ENCODE results near the gene PLA2G4E.

PLA2G4E gene

DNA sequence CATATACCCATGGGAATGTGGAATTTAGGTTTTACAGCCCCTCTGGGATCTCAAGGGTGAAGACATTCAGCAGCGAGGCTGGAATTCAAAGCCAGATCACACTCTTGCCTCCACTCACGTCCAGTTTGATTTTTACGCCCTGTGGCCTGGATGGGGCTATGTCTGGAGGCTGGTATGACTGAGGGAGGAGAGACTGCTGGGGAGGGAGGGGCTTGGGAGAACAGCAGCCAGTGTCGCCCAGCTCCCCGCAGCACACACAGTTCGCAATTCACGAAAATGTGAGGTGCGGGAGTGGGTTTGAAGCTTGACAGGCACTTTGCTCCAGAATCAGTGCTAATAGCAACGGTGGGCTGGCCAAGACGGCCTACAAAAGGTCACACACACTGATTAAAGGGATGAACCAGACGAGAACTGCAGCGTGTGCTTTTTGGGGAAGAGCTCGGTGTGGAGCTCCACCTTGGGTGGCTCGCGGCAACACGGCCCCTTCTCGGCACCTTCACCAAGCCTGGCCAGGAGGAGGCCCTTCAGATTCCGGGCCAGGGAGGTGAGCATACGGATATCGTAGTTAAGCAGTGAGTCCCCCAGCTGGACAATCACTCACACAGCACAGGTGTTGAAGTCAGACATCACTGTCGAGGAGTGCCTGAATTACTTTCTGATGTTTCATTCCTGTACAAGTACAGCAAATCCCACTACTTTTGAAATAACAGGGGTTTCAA lies 64.9 kb downstream of the PLA2G4E start:
- DNase-seq (ENCODE audit: low read depth in 2 of 2), result no peak

DNA sequence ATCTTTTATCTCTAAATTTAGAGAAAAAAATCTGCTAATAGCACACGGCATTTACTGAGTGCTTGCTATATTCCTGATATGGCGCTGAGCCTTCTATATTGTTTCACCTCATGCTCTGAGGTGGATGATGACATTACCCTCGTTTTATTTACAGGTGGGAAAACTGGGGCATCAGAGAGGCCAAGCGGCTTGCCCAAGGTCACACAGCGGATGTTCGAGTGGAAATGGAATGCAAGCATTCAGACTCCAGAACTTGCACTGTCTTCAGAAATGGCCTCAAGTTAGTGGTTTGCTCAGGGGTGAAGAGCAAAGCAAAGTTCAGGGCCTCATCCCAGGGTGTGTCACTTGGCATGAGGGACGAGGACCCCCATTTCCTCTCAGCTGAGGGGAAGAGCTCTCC lies 65.7 kb downstream of the PLA2G4E start:
- DNase-seq (ENCODE audit: low read depth in 2 of 2), result no peak

DNA sequence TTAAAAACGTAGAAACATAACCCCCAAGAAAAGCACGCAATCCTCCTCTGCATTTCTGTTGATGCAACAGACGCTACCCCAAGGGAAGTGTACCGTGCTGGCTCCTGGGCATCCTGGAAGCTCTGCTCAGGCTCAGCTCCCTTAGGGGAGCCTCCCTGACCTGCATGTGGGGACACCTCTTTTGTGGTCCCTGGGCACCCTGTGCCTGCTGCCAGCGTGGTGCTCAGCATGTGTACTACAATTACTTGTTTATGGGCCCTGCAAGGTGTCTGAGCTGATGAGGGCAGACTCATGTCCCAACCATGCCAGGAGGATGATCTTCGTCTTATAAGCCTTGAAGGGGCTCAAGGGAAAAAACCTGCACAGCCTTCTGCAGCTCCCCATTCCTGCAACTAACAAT lies 66.8 kb downstream of the PLA2G4E start:
- DNase-seq (ENCODE audit: low read depth in 2 of 2), result no peak

DNA sequence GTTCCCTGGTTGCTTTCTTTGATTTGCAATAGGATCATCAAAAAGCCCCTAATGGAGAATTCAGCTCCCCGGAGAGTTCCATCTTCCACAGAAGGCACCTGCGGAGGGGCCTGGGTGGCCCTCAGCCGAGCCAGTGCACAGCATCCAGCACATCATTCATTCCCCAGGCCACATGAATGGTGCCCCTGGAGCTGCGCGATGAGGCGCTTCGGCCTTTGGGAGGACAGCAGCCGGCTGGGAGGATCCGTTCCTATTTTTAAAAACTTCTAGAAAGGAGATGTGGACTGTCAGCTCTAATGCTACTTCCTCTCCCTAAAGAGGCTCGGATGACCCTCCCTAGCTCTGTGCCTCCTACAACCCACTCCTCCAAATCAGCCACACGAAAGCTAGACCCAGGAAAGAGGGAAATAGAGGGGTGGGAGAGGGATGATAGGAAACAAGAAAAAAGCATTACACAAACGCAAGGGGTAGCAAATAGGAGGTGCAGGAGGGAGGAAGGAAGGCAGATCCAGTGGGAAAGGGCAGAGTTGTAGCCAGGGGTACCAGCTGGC lies 68.8 kb downstream of the PLA2G4E start:
- no peak for DNase-seq (ENCODE audit: low read depth in 2 of 2)

DNA sequence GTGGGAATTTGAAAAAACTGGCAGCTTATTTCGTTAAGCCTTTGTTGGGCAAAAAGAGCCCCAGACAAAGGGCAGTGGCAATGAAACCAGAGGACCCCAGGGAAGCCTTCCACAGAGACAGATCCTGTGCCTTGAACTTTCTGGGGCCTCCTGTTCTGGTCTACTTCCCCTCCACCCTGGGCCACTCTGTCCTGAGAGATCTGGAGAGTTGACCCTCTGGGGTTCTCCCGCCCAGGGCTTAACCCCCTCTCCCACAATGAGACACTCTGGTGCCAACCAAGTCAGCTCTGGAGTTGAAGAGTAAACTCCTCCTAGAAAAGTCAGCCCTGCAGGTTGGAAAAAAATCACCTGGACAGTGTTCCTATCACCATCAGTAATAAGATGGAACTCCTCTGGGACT lies 69.3 kb downstream of the PLA2G4E start:
- no peak for DNase-seq (ENCODE audit: low read depth in 2 of 2)

DNA sequence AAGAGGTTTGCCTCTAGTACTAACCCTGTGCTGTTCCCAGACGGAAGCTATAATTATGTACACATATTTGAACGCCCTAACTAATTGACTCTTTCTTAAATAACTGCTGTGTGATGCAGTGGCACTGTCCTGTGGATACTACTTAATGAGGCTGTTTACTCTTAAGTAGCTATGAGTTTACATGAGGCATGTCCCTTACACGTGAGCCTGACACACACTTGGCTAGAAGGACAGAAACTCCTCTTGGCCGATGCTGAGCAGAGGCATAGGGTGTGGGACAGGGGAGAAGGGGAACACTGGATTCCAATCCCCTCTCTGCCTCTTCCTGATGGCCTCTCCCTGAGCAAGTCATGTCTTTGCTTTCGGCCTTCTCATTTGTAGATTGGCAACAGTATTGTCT lies 70.4 kb downstream of the PLA2G4E start:
- no peak for DNase-seq (ENCODE audit: low read depth in 2 of 2)

DNA sequence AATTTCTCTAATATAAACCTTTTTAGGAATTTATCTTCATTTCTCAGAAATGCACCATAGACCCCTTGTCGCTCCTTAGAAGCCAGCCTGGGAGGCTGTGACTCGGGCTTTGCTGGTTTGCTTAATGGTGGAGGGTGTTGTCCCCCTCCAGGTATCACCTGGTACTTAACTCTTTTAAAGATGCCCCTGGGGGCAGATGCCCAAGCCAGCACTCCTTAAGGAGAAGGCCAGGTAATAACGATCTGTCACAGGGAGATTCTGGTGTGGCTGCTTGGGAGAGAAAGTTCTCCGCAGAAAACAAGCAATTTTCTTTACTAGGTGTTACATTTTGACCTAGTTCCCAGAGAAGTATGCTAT lies 70.7 kb downstream of the PLA2G4E start:
- DNase-seq (ENCODE audit: low read depth in 2 of 2), result no peak

DNA sequence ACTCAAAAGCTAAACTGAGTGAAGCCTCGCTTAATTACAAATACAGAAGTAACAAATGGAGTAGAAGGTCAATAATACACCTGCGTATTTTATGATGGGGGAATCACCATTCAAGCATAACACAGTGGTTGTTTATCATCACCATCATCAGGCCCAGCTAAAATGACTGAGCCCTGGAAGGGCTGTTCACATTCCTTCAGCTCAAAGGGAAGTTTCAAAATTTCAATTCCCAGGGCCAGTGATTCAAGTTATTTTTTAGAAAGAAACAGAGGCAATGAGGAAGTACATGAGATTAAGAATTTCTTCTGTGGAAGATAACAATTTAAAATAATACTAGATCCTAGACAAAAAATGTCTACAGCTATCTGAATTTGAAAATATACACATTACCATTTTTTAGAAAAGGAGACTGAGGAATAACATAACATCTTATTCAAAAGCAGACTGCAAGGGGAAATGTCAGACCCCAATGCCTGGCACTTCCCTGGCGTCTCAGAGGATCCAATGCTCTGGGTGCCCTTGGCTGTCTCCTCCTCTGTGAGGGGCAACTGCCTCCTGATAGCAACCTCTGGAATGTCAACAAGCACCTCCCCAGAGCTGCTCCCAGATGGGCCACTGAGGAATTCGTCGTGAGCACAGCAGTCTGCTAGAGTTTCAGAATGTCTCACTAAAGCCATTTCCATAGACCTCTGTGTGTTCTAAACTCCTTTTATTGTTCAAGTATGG lies 71.3 kb downstream of the PLA2G4E start:
- no peak for DNase-seq (ENCODE audit: low read depth in 2 of 2)

DNA sequence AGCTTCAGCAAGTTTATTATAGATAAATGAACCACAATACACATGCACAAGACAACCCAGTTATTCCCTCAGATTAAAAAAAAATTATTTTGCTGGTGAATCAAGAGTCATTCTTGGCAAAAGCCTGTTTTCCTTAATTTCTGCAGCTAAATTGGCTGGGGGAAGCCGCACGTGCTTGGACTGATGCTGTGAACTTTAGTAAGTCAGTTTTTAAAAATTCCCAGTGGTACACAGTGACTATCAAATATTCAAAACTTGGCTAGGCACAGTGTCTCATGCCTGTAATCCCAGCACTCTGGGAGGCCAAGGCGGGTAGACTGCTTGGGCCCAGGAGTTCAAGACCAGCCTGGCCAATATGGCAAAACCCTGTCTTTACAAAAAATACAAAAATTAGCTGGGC lies 72.4 kb downstream of the PLA2G4E start:
- DNase-seq (ENCODE audit: low read depth in 2 of 2), result no peak

DNA sequence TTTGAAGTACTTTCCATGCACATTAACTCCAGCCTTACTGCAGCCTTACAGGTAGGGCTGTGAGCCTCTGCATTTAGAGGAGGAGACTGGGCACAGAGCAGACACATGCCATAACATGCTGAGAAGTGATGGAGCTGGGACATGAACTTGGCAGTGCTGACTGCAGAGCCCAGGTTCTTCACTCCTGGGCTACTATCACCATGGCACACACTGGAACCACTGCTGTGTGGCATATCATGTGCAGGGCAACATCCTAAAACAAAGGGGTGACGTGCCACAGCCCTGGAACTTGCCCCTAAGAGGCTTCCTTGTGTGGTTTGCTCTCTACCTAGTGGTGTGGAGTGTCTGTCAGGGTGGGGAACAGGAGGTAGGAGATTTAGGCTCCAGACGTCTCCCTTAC lies 73.9 kb downstream of the PLA2G4E start:
- no peak for DNase-seq (ENCODE audit: low read depth in 2 of 2)

DNA sequence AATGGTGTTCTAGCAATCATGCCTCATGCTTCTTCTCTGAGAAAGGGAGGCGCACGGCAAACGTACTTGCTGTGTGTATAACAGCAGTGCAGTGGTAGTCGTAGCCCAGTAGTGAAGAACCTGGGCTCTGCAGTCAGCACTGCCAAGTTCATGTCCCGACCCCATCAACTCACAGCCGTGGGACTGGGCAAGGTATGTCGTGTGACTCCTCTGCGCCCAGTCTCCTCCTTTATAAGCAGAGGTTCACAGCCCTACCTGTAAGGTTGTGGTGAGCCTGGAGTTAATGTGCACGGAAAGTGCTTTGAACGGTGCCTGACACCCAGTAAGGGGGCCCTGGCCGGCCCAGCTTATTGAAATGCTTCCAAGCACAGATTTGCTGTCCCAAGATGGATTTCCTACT lies 75.1 kb downstream of the PLA2G4E start:
- no peak for DNase-seq (ENCODE audit: low read depth in 2 of 2)

DNA sequence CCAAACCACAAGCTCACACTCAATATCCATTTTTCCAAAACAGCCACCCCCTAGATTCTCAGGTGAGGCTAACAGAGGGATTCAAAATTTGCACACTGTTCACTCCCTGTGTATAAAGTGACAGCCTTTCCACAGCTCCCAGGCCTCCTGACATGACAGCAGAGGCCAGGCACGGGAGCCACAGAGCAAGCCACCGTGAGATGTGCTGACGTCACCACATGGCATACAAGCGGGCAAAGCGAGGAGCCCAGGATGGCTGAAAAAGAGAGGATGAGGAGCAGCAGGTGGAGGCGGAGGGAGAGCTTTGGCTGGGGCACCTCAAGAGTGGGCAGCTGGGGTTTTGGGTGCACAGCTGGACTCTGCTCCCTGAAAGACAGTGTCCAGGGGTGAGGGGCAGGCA lies 75.6 kb downstream of the PLA2G4E start:
- DNase-seq (ENCODE audit: low read depth in 2 of 2), result no peak

DNA sequence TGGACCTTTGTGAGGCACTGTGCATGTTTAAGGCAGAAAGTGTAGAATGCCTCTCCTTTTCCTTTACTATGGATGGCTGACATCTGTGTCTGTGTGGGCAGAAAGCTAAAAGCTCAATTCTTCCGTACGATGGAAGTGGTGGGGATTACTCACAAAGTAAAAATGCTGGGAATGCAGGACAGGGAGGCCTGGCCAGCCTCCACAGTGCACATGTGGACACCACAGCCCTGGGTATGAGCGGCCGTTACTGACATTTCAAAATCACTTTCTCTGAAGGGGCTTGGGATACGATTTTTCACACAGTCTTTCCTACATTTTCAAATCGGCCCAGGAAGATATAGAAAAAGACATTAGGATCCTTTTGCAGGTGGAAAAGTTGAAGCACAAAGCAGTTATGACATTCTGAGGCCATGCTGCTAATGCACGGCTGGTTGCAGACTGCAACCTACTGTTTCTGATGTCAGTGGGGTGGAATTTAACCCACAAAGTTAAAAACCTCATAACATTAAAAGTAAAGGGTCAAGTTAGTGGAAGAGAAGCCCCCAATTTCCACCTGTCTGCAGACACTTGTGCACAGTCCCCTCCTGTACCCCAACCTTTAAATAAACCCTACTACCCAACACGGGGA lies 76.4 kb downstream of the PLA2G4E start:
- no peak for DNase-seq (ENCODE audit: low read depth in 2 of 2)

DNA sequence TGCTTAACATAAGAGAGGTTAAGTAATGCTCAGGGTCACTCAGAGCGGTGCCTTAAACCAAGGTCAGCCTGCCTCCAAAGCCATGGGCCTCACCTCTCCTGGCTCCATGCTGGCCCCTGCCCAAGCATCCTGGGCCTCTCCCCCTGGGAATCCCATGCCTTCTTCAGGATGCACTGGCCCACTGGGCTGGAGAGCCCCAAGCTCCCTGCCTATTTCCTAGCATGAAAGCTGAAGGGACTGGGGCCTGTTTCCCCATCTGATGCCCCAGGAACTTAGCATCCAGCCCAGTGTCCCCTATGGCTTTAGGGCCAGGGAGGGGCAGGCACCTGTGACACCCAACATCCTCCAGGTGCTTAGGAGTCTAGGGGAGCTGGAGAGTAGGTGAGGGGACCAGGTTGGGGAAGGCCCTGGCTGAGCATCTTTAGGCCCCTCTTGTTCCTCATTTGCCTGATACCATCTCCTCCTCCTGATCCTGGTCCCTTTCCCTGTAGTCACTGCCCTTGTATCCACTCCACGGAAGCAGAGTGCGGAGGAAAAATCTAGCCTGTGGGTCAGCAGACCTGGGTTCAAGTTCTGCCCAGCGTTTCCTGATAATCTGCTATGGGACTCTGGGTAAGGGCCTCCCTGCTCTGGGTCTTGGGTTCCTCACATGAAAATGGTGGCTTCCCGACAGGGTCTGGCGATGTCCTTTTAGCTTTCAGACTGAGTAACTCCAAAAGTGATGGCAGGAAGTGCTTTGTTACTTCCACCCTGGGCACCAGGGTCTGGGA lies 77.1 kb downstream of the PLA2G4E start:
- DNase-seq (ENCODE audit: low read depth in 2 of 2), result no peak

DNA sequence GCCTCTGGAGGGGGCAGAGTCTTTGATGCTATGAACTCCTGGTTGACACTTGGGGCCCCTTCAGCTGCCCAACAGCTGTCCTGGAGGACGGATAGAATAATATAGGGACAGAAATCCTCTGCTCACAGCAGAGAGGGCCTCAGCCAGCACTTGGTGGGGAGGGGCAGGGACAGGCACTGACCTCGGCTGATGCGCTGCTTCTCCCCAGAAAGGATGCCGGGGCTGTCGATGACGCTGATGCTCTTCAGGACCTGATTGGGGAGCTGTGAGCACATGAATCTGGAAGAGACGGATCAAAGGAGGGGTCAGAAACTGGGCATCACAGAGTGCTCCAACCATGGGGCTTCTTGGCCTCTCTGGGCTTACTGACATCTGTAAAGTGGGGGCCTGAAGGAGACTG lies 78.0 kb downstream of the PLA2G4E start:
- DNase-seq (ENCODE audit: low read depth in 2 of 2), result no peak

DNA sequence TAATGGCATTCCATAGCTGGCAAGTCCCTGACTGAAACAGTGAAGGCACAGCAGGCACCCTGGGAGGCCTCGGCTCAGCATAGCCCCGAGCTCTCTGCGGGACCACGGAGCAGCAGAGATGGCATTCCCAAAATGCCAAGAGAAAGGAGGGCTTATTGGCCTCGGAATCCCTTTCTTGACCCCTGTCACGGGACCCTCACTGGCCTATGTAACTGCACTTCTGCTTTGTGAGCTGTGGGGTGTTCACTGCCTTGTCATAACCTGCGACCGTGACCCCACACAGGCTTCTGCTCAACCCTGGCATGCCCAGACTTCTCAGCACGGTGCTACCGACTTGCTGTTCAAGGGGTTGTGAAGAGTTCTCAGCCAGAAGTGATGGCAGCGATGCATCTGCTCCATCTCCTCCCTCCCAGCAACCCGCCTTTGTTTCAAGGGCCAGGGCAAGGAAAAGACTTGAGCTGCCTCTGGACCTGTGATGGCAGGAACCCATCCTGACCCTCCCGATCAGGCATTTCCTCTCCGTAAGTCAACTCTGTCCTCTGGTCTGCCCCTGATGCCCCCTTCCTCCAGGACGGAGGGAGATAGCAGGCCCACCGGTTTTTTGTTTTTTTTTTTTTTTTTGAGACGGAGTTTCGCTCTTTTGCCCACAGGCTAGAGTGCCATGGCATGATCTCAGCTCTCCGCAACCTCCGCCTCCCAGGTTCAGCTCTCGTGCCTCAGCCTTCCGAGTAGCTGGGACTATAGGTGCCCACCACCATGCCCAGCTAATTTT lies 79.0 kb downstream of the PLA2G4E start:
- no peak for DNase-seq (ENCODE audit: low read depth in 2 of 2)

DNA sequence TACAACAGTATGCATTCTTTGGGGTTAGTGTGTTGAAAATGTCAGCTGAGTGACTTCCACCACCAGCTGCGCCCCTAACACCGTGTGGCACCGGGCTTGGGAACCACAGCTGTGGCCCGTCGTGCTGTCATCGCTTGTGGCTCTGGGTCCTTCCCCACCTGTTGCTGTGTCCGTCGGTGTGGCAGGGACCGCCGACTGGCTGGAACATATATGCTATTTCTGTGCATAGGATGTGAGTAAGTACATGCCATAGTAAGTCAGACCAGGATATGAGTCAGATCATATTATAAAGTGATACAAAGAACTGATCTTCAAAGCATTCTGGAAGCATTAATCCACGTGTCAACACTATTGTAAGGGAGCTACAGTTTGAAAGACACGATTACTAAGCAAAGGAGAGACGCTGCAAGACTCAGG lies 80.4 kb downstream of the PLA2G4E start:
- peak in 1 of 2 donors; percentile 26 for DNase-seq (ENCODE audit: low read depth in 2 of 2)

DNA sequence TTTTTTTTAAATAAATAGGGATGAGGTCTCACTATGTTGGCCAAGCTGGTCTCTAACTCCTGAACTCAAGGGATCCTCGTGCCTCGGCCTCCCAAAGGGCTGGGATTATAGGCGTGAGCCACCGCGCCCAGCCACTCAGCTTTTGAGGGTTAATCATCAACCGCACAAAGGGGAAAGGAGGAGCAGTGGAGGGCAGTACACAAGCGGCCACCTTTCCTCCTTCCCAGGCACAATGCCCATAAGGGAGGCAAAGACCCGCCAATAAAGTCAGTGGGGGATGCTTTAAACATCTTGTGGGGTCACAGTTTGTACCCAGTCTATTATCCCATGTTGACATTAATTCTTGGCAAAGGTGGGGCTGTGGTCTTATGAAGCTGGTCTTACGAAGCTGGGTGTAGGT lies 80.9 kb downstream of the PLA2G4E start:
- no peak for DNase-seq (ENCODE audit: low read depth in 2 of 2)

DNA sequence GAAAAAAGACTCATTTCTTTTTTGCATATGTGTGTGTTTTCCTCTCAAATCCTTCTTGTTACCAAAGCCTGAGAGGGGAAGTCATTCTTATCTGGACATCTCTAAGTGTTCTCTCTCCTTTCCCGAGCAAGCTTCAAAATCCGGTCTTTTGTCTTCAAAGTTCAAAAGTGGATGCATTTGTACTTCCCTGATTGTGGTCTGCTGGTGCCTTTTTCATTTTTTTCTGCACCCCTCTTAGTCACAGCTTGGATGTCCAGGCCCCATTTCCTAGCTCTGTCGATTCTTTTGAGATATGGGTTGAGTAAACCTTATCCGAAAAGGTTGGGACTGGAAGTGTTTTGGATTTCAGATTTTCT lies 83.3 kb downstream of the PLA2G4E start:
- DNase-seq (ENCODE audit: low read depth in 2 of 2), result no peak

DNA sequence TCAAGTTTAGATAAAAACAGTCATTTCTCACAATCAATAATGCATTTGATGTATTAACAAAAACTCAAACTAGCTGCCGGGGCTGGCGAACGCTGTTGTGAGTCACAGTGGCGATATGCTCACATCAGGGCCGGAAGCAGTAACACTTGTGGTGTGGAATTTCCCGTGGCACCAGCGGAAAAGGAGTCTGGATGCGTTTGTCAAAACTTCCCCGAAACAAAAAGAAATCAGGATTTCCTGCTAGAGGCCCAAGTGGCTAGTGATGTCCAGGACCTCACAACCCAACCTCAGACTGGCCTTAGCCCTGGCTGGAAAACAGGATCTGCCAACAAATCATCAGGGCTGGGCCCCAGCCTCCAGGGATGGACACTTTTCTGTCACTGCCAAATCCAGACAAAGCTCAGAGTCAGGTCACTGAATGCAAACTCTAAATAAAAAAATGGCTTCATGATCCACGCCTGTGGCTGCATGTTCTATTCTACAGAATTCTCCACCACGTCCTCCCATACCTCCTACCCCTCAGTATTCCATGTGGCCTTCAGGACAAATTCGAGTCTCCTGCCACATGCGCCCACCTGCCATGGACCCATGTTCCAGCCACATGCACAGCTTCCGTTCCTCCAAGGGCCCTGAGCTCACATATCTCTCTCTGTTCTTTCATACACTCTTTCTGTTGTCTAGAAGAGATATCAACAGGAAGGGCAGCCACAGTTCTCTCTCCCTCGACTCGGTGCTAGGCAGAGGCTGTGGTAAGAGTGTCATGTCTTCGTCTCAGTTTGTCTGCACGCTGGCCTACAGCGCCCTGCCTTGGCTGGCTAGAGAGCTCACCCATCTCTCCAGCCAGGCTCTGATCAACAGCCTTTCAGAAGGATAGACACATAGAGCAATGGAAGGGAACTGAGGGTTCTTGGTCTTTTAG lies 83.9 kb downstream of the PLA2G4E start:
- DNase-seq (ENCODE audit: low read depth in 2 of 2), result peak; percentile 43 to 46
